Neural progenitor cell (in vitro differentiated cells): Measurements from ENCODE around the gene CLSTN2. TPM values are rescaled to one million over a fixed set of nuclear protein-coding genes. Genes with fewer than 3 reads are reported as not detected.

ENCODE experiments used
- DNase-seq: peaks from one replicate; pipeline ENCODE4 v3.0.0-alpha.2; 2016; ENCODE audit warnings: low spot score
- H2AFZ ChIP-seq: fragments of 200-600 bp; sonication (generic); replicated peaks from 2 replicates; pipeline ENCODE4 v1.6.1; 2016; ENCODE audit warnings: antibody characterized with exemption
- H3F3A ChIP-seq: fragments of 200-600 bp; sonication (generic); 2 replicates; pipeline ENCODE4 v1.6.1; 2016; ENCODE audit warnings: antibody characterized with exemption, low read depth
- H3K27ac ChIP-seq: fragments of 200-600 bp; sonication (generic); 2 replicates; pipeline ENCODE4 v1.5.1; 2016; ENCODE audit warnings: mild to moderate bottlenecking
- H3K27me3 ChIP-seq: fragments of 200-600 bp; sonication (generic); 2 replicates; pipeline ENCODE4 v1.6.1; 2016; ENCODE audit warnings: mild to moderate bottlenecking, moderate library complexity
- H3K36me3 ChIP-seq: fragments of 200-600 bp; sonication (generic); 2 replicates; pipeline ENCODE4 v1.5.1; 2016
- H3K4me1 ChIP-seq: fragments of 200-600 bp; sonication (generic); 2 replicates; pipeline ENCODE4 v1.6.1; 2016; ENCODE audit warnings: mixed run types
- H3K4me2 ChIP-seq: fragments of 200-600 bp; sonication (generic); 2 replicates; pipeline ENCODE4 v1.6.1; 2016
- H3K4me3 ChIP-seq: fragments of 200-600 bp; sonication (generic); 2 replicates; pipeline ENCODE4 v1.5.1; 2016
- H3K79me2 ChIP-seq: fragments of 200-600 bp; sonication (generic); 2 replicates; pipeline ENCODE4 v1.6.1; 2016; ENCODE audit warnings: low read depth
- H3K9ac ChIP-seq: fragments of 200-600 bp; sonication (generic); 2 replicates; pipeline ENCODE4 v1.6.1; 2016
- H3K9me3 ChIP-seq: fragments of 200-600 bp; sonication (generic); 2 replicates; pipeline ENCODE4 v1.5.1; 2016; ENCODE audit warnings: low read depth
- H4K20me1 ChIP-seq: fragments of 200-600 bp; sonication (generic); 2 replicates; pipeline ENCODE4 v1.6.1; 2016; ENCODE audit warnings: low read depth
- H3K27ac Mint-ChIP-seq: 3 replicates; pipeline ENCODE4 v1.8.0; 2021; ENCODE audit warnings: mixed read lengths
- H3K27me3 Mint-ChIP-seq: 2 replicates; pipeline ENCODE4 v1.8.0; 2022; ENCODE audit warnings: low read depth, mild to moderate bottlenecking, inconsistent platforms, moderate library complexity, mixed read lengths; ENCODE audit not compliant: insufficient read depth
- H3K36me3 Mint-ChIP-seq: 3 replicates; pipeline ENCODE4 v1.8.0; 2021; ENCODE audit warnings: mixed read lengths
- H3K4me1 Mint-ChIP-seq: 3 replicates; pipeline ENCODE4 v1.8.0; 2021; ENCODE audit warnings: mixed read lengths
- H3K4me3 Mint-ChIP-seq: 3 replicates; pipeline ENCODE4 v1.8.0; 2021; ENCODE audit warnings: mild to moderate bottlenecking, moderate library complexity, mixed read lengths
- H3K9me3 Mint-ChIP-seq: 3 replicates; pipeline ENCODE4 v1.8.0; 2020; ENCODE audit warnings: mixed read lengths
- CTCF ChIP-seq: fragments of 200-600 bp; sonication (generic); IDR thresholded peaks from 2 replicates; pipeline ENCODE4 v1.5.1; 2017; ENCODE audit warnings: antibody characterized with exemption, mild to moderate bottlenecking
- EZH2 ChIP-seq: fragments of 200-600 bp; sonication (generic); IDR thresholded peaks from 2 replicates; pipeline ENCODE4 v1.6.1; 2017; ENCODE audit warnings: antibody characterized with exemption, mild to moderate bottlenecking, moderate library complexity
- EZH2phosphoT487 ChIP-seq: fragments of 200-600 bp; sonication (generic); IDR thresholded peaks from 2 replicates; pipeline ENCODE4 v1.6.1; 2017; ENCODE audit warnings: antibody characterized with exemption
- total RNA-seq: library from RNA; depleted of rRNA; stranded (reverse); fragments of >200 nt; gene quantifications from 2 replicates; pipeline ENCODE4 v1.2.3, GENCODE V29; 2015; ENCODE audit warnings: low replicate concordance

The CLSTN2 gene
- total RNA-seq, 1 donor from 2014 or later = 0.22 TPM

DNA sequence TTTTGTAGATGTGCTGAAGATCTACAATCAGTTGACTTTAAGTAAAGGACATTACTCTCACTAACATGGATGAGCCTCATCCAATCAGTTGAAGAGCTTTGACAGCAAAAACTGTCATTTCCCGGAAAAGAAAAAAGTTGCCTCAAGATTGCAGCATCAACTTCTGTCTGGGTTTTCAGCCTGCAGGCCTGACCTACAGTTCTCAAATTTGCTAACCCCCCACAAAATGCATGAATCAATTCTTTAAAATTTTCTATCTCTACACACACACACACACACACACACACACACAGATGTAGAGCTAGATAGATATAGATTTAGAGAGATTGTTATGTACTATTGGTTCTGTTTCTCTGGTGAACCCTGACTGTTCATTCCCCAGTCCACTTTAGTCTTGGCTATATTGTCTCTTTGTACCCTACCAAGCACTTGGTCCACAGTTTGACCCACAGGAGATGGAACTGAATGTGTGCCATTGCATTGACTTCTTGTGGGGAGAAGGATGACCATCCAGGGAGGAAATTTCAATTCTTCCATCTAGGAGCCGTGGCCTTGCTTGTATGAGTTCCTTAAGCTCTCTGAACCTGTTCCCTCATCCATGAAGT, 228.3 kb downstream of the CLSTN2 start:
- no peak overlapping the region for H3K27ac ChIP-seq
- H3K27me3 Mint-ChIP-seq = peaks cover 2% of the 10 kb centered on the region
- no peaks in the 10 kb centered on the region for H3K36me3 ChIP-seq
- no peaks in the 10 kb centered on the region for H3K36me3 Mint-ChIP-seq
- peaks cover 8% of the 10 kb centered on the region for H3K4me1 Mint-ChIP-seq
- no peak overlapping the region for H3K4me3 Mint-ChIP-seq
- no peak overlapping the region for H3K9ac ChIP-seq
- no peaks in the 10 kb centered on the region for H4K20me1 ChIP-seq
- TF ChIP-seq EZH2phosphoT487 (no peak), EZH2 (no peak), CTCF (no peak)
- no peak overlapping the region for H3K4me3 ChIP-seq
- no peak overlapping the region for H3K4me2 ChIP-seq
- H3K27ac Mint-ChIP-seq = no peak overlapping the region
- H3K4me1 ChIP-seq = no peaks in the 10 kb centered on the region
- no peaks in the 10 kb centered on the region for H3K9me3 ChIP-seq
- no peaks in the 10 kb centered on the region for H3F3A ChIP-seq
- peaks cover under 1% of the 10 kb centered on the region for H3K9me3 Mint-ChIP-seq
- no peaks in the 10 kb centered on the region for H3K27me3 ChIP-seq
- H3K79me2 ChIP-seq = no peaks in the 10 kb centered on the region
- no peak overlapping the region for H2AFZ ChIP-seq
- DNase-seq = no peak

DNA sequence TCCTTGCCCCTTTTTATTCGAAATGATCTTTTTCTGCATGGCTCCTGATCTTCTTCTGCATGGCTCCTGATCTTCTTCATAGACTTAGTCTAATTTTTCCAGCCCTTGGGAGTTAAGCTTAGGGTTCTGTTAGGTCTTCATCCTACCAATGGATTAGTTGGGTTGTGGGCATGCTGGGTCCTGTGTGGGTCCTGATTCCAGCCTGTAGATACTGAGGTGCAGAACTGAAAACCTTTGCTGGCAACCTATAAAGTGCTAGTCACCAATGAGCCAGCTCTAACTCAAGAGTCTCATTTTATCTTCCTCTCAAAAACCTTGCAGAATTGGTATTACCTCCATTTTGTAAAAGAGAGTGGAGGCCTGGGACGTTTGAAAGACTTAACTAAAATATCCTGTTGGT, 229.2 kb downstream of the CLSTN2 start:
- no peaks in the 10 kb centered on the region for H4K20me1 ChIP-seq
- peaks cover 8% of the 10 kb centered on the region for H3K4me1 Mint-ChIP-seq
- H3K27me3 Mint-ChIP-seq = peaks cover 2% of the 10 kb centered on the region
- H3K79me2 ChIP-seq = no peaks in the 10 kb centered on the region
- H3K4me3 Mint-ChIP-seq = no peak overlapping the region
- no peak overlapping the region for H3K4me3 ChIP-seq
- H2AFZ ChIP-seq = no peak overlapping the region
- H3K36me3 Mint-ChIP-seq = no peaks in the 10 kb centered on the region
- no peaks in the 10 kb centered on the region for H3K27me3 ChIP-seq
- no peak for TF ChIP-seq EZH2phosphoT487
- TF ChIP-seq EZH2 = no peak
- no peak for TF ChIP-seq CTCF
- H3K4me1 ChIP-seq = no peaks in the 10 kb centered on the region
- no peak overlapping the region for H3K27ac Mint-ChIP-seq
- no peaks in the 10 kb centered on the region for H3F3A ChIP-seq
- H3K27ac ChIP-seq = no peak overlapping the region
- peaks cover 3% of the 10 kb centered on the region for H3K9me3 ChIP-seq
- H3K4me2 ChIP-seq = no peak overlapping the region
- no peak for DNase-seq
- H3K9ac ChIP-seq = no peak overlapping the region
- H3K9me3 Mint-ChIP-seq = peaks cover 2% of the 10 kb centered on the region
- H3K36me3 ChIP-seq = no peaks in the 10 kb centered on the region

- Histone ChIP-seq H3K9me3 (peaks cover 3% of the 10 kb centered on the region), H3K27me3 (no peaks in the 10 kb centered on the region), H3F3A (no peaks in the 10 kb centered on the region), H3K79me2 (no peaks in the 10 kb centered on the region), H3K36me3 (no peaks in the 10 kb centered on the region), H3K4me2 (no peak overlapping the region), H3K9ac (no peak overlapping the region), H3K4me1 (no peaks in the 10 kb centered on the region), H2AFZ (no peak overlapping the region), H4K20me1 (no peaks in the 10 kb centered on the region), H3K27ac (no peak overlapping the region), H3K4me3 (no peak overlapping the region)
- Mint-ChIP-seq H3K9me3 (peaks cover 2% of the 10 kb centered on the region), H3K4me3 (no peak overlapping the region), H3K4me1 (peaks cover 8% of the 10 kb centered on the region), H3K27ac (no peak overlapping the region), H3K36me3 (no peaks in the 10 kb centered on the region), H3K27me3 (peaks cover 2% of the 10 kb centered on the region)
- no peak for DNase-seq
- TF ChIP-seq EZH2 (no peak), CTCF (no peak), EZH2phosphoT487 (no peak)
Observed at GRCh38 chr3:140164922-140165590, 230.1 kb downstream of the CLSTN2 start.
